ENCODE results near the gene TNRC6B. TPM values are rescaled to one million over a fixed set of nuclear protein-coding genes. Genes with fewer than 3 reads are reported as not detected.

TNRC6B gene
- total and polyA plus RNA-seq, 7 donors = 0.60 to 51.8 (median 26.5) TPM

DNA sequence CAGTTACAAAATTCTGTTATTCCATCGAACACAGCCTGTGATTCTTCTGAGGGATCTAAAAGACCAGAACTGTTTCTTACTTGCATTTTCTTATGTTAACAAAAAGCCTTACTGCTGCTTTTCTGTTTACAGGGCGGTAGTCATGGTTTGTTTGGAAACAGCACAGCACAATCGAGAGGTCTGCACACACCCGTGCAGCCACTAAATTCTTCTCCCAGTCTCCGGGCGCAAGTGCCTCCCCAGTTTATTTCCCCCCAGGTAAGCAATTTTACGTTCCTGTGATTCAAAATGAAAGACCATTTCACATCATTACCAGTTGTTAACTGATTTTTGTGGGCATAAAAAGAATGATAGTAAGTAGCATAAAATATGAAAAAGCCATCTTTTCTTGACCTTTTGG, 107.8 kb downstream of the TNRC6B start:
- intact Hi-C loops (cut with DNase I) = no loop called here
- Histone ChIP-seq H3K27ac (no peak overlapping the region), H3K4me1 (no peaks in the 10 kb centered on the region), H3K4me3 (no peak overlapping the region), H3K36me3 (peaks cover 14 to 81% (median 40%) of the 10 kb centered on the region in 4 donors), H3K9me3 (no peaks in the 10 kb centered on the region), H3K27me3 (no peaks in the 10 kb centered on the region)
- DNase-seq = no peak
- TF ChIP-seq EP300 (IDR thresholded peaks at IDR 0.05) (no peak), POLR2A (IDR thresholded peaks at IDR 0.05) (no peak), CTCF (IDR thresholded peaks at IDR 0.05) (no peak), POLR2AphosphoS5 (IDR thresholded peaks at IDR 0.05) (no peak)
- 76 to 78% methylated on average over 7 of the region's 7 CpGs for WGBS, 2 donors

GRCh38 chr22:40289991-40290459, 112.3 kb downstream of the TNRC6B start:
- TF ChIP-seq EP300 (IDR thresholded peaks at IDR 0.05) (no peak), POLR2AphosphoS5 (IDR thresholded peaks at IDR 0.05) (no peak), POLR2A (IDR thresholded peaks at IDR 0.05) (no peak), CTCF (IDR thresholded peaks at IDR 0.05) (no peak)
- H3K27me3 ChIP-seq = no peaks in the 10 kb centered on the region
- intact Hi-C loops (cut with DNase I) = no loop called here
- H3K36me3 ChIP-seq = peaks cover 14 to 84% (median 35%) of the 10 kb centered on the region in 4 donors
- WGBS, 2 donors = 63 to 80% methylated on average over 16 of the region's 16 CpGs
- no peak overlapping the region for H3K4me3 ChIP-seq
- DNase-seq = no peak
- H3K4me1 ChIP-seq = no peaks in the 10 kb centered on the region
- H3K9me3 ChIP-seq = no peaks in the 10 kb centered on the region
- no peak overlapping the region for H3K27ac ChIP-seq

- Histone ChIP-seq H3K27me3 (no peaks in the 10 kb centered on the region), H3K4me1 (no peaks in the 10 kb centered on the region), H3K4me3 (no peak overlapping the region), H3K36me3 (peaks cover 14 to 80% (median 32%) of the 10 kb centered on the region in 4 donors), H3K9me3 (no peaks in the 10 kb centered on the region), H3K27ac (no peak overlapping the region)
- TF ChIP-seq POLR2A (IDR thresholded peaks at IDR 0.05) (no peak), EP300 (IDR thresholded peaks at IDR 0.05) (no peak), CTCF (IDR thresholded peaks at IDR 0.05) (no peak), POLR2AphosphoS5 (IDR thresholded peaks at IDR 0.05) (no peak)
- intact Hi-C loops (cut with DNase I) = no loop called here
- no peak for DNase-seq
- 83 to 90% methylated on average over 7 of the region's 7 CpGs for WGBS, 2 donors
Measured at GRCh38 chr22:40290516-40290915, 112.8 kb downstream of the TNRC6B start.

GRCh38 chr22:40294696-40295095, 117.0 kb downstream of the TNRC6B start:
- H3K4me1 ChIP-seq = peaks cover 0 to under 1% (median 0%) of the 10 kb centered on the region in 4 donors
- H3K36me3 ChIP-seq = peaks cover 4 to 56% (median 13%) of the 10 kb centered on the region in 4 donors
- WGBS, 2 donors = 90 to 97% methylated on average over 3 of the region's 3 CpGs

GRCh38 chr22:40300316-40300715, 122.6 kb downstream of the TNRC6B start:
- Histone ChIP-seq H3K9me3 (no peaks in the 10 kb centered on the region), H3K27ac (no peak overlapping the region), H3K4me1 (peaks cover 0 to 4% (median 2%) of the 10 kb centered on the region in 4 donors), H3K27me3 (no peaks in the 10 kb centered on the region), H3K4me3 (no peak overlapping the region), H3K36me3 (peaks cover 7 to 65% (median 25%) of the 10 kb centered on the region in 4 donors)
- no peak for DNase-seq
- intact Hi-C loops (cut with DNase I) = no loop called here
- TF ChIP-seq POLR2AphosphoS5 (IDR thresholded peaks at IDR 0.05) = no peak
- TF ChIP-seq CTCF (IDR thresholded peaks at IDR 0.05) = no peak
- TF ChIP-seq EP300 (IDR thresholded peaks at IDR 0.05) = no peak
- TF ChIP-seq POLR2A (IDR thresholded peaks at IDR 0.05) = no peak

More at GRCh38 chr22:40294696-40295095, 117.0 kb downstream of the TNRC6B start:
- no peaks in the 10 kb centered on the region for H3K27me3 ChIP-seq
- no peak for TF ChIP-seq EP300 (IDR thresholded peaks at IDR 0.05)
- no peak for DNase-seq
- H3K27ac ChIP-seq = no peak overlapping the region
- no peak overlapping the region for H3K4me3 ChIP-seq
- no peaks in the 10 kb centered on the region for H3K9me3 ChIP-seq
- intact Hi-C loops (cut with DNase I) = no loop called here
